ENCODE data around the gene HDAC8.
"Not testable (repeated sequence)": the region's sequence is repeated elsewhere in the genome, so short reads cannot be mapped to it uniquely, and the experiment has no call there.

The HDAC8 gene

GRCh38 chrX:72330131-72330530 is 242.5 kb downstream of the HDAC8 start:
- in situ Hi-C loops (cut with MboI; ENCODE audit: low sequenced_read_pairs), result no loop called here

GRCh38 chrX:72326605-72327300 is 245.9 kb downstream of the HDAC8 start:
- in situ Hi-C loops (cut with MboI; ENCODE audit: low sequenced_read_pairs), result no loop called here

- in situ Hi-C loops (cut with MboI; ENCODE audit: low sequenced_read_pairs), result not testable (repeated sequence)
Measured at GRCh38 chrX:72319651-72320050, 253.0 kb downstream of the HDAC8 start.

- in situ Hi-C loops (cut with MboI; ENCODE audit: low sequenced_read_pairs), result no loop called here
Measured at GRCh38 chrX:72317139-72317538, 255.5 kb downstream of the HDAC8 start.

- in situ Hi-C loops (cut with MboI; ENCODE audit: low sequenced_read_pairs), result no loop called here
Measured at GRCh38 chrX:72316408-72317110, 256.1 kb downstream of the HDAC8 start.

- in situ Hi-C loops (cut with MboI; ENCODE audit: low sequenced_read_pairs), result no loop called here
Measured at GRCh38 chrX:72314881-72315280, 257.8 kb downstream of the HDAC8 start.

- in situ Hi-C loops (cut with MboI; ENCODE audit: low sequenced_read_pairs), result no loop called here
Measured at GRCh38 chrX:72313707-72314641, 258.7 kb downstream of the HDAC8 start.

GRCh38 chrX:72312311-72312940 is 260.2 kb downstream of the HDAC8 start:
- in situ Hi-C loops (cut with MboI; ENCODE audit: low sequenced_read_pairs), result no loop called here

- in situ Hi-C loops (cut with MboI; ENCODE audit: low sequenced_read_pairs), result no loop called here
Measured at GRCh38 chrX:72309297-72310071, 263.2 kb downstream of the HDAC8 start.

- in situ Hi-C loops (cut with MboI; ENCODE audit: low sequenced_read_pairs), result no loop called here
Measured at GRCh38 chrX:72308566-72309296, 263.9 kb downstream of the HDAC8 start.

- in situ Hi-C loops (cut with MboI; ENCODE audit: low sequenced_read_pairs), result no loop called here
Measured at GRCh38 chrX:72308209-72308565, 264.5 kb downstream of the HDAC8 start.

GRCh38 chrX:72307646-72308051 is 265.0 kb downstream of the HDAC8 start:
- in situ Hi-C loops (cut with MboI; ENCODE audit: low sequenced_read_pairs), result no loop called here

- in situ Hi-C loops (cut with MboI; ENCODE audit: low sequenced_read_pairs), result no loop called here
Measured at GRCh38 chrX:72306851-72307645, 265.6 kb downstream of the HDAC8 start.

GRCh38 chrX:72306085-72306801 is 266.4 kb downstream of the HDAC8 start:
- in situ Hi-C loops (cut with MboI; ENCODE audit: low sequenced_read_pairs), result no loop called here

- in situ Hi-C loops (cut with MboI; ENCODE audit: low sequenced_read_pairs), result no loop called here
Measured at GRCh38 chrX:72305286-72306084, 267.2 kb downstream of the HDAC8 start, which contains the start of gene CITED1. Gene CITED1 (minus strand): TSS chrX:72305914. CDS start chrX:72302869, 3,045 bp downstream.

- in situ Hi-C loops (cut with MboI; ENCODE audit: low sequenced_read_pairs), result no loop called here
Measured at GRCh38 chrX:72304877-72305276, 267.8 kb downstream of the HDAC8 start.

GRCh38 chrX:72301781-72302180 is 270.9 kb downstream of the HDAC8 start:
- in situ Hi-C loops (cut with MboI; ENCODE audit: low sequenced_read_pairs), result no loop called here
